BJ (cell line): ENCODE measurements around the gene ICE2. TPM values are rescaled to one million over a fixed set of nuclear protein-coding genes. Genes with fewer than 3 reads are reported as not detected.

ENCODE experiments used
- CTCF ChIA-PET: fragments of 350-600 bp; formaldehyde crosslinking; extraction: SDS; loops from one replicate; lab custom pipeline; 2021; ENCODE audit warnings: antibody characterized with exemption, inconsistent platforms; lab: Yijun Ruan, JAX
- POLR2A ChIA-PET: fragments of 300-600 bp; sonication (Branson Sonifier 250); formaldehyde crosslinking; extraction: SDS; loops from one replicate; lab custom pipeline; 2021; ENCODE audit warnings: antibody characterized with exemption; lab: Charles Lee
- DNase-seq: peaks from one replicate; pipeline ENCODE4 v3.0.0-alpha.2; 2011; ENCODE audit warnings: low read depth
- H3K27me3 ChIP-seq: 2 replicates; pipeline ENCODE4 v1.6.0; 2011; ENCODE audit warnings: low read length; ENCODE audit not compliant: control insufficient read depth, insufficient read depth
- H3K36me3 ChIP-seq: 2 replicates; pipeline ENCODE4 v1.5.1; 2011; ENCODE audit warnings: low read length; ENCODE audit not compliant: control insufficient read depth, insufficient read depth
- H3K4me3 ChIP-seq: 2 replicates; pipeline ENCODE4 v1.5.1; 2011; ENCODE audit warnings: low read depth, mild to moderate bottlenecking, control low read depth, low read length
- CTCF ChIP-seq: IDR thresholded peaks from 2 replicates; pipeline ENCODE4 v1.5.1; 2011; ENCODE audit warnings: low read depth, mild to moderate bottlenecking, control low read depth, inconsistent platforms, low read length, moderate library complexity; ENCODE audit not compliant: insufficient read depth
- polyA plus RNA-seq: library from polyadenylated mRNA; depleted of rRNA; stranded (reverse); fragments of >200 nt; gene quantifications from 2 replicates; pipeline ENCODE4 v1.2.3, GENCODE V29; 2011

Gene ICE2
- polyA plus RNA-seq, 1 experiment: 19.4 TPM

GRCh38 chr15:60419753-60420152 is 59.2 kb downstream of the ICE2 start:
- no peaks in the 10 kb centered on the region for H3K27me3 ChIP-seq
- ChIA-PET POLR2A (no interaction called here), CTCF (no interaction called here)
- no peak overlapping the region for H3K4me3 ChIP-seq
- H3K36me3 ChIP-seq: no peaks in the 10 kb centered on the region
- no peak for DNase-seq
- TF ChIP-seq CTCF: no peak

DNA sequence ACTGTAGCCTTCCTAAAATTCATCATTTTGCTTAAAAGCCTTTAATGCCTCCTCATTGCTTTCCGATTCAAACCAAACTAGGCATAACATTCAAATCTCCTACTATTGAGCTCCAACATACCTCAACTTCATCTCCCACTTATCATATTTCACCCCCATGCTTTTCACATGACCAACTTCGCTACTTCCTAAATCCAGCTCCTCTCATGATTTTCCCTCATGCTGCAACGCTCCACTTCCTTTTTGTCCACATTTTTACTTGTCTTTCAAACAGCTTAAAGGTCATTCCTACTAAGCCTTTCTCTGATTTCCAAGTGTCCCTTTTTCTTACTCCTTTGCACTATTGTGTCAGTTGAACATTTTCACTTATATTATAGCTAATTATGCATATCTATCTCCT is 60.8 kb downstream of the ICE2 start:
- CTCF ChIA-PET: no interaction called here
- no peak for DNase-seq
- no peaks in the 10 kb centered on the region for H3K36me3 ChIP-seq
- H3K4me3 ChIP-seq: no peak overlapping the region
- TF ChIP-seq CTCF: no peak
- POLR2A ChIA-PET: no interaction called here
- H3K27me3 ChIP-seq: no peaks in the 10 kb centered on the region

- CTCF ChIA-PET: no interaction called here
- POLR2A ChIA-PET: no interaction called here
These were observed 61.8 kb downstream of the ICE2 start for GRCh38 chr15:60417112-60417511.

GRCh38 chr15:60416484-60416883 is 62.5 kb downstream of the ICE2 start:
- H3K36me3 ChIP-seq: no peaks in the 10 kb centered on the region
- no peaks in the 10 kb centered on the region for H3K27me3 ChIP-seq
- POLR2A ChIA-PET: no interaction called here
- no peak for TF ChIP-seq CTCF
- no peak for DNase-seq
- no peak overlapping the region for H3K4me3 ChIP-seq
- CTCF ChIA-PET: no interaction called here

More at GRCh38 chr15:60417112-60417511, 61.8 kb downstream of the ICE2 start:
- Histone ChIP-seq H3K36me3 (no peaks in the 10 kb centered on the region), H3K4me3 (no peak overlapping the region), H3K27me3 (no peaks in the 10 kb centered on the region)
- DNase-seq: no peak
- no peak for TF ChIP-seq CTCF

DNA sequence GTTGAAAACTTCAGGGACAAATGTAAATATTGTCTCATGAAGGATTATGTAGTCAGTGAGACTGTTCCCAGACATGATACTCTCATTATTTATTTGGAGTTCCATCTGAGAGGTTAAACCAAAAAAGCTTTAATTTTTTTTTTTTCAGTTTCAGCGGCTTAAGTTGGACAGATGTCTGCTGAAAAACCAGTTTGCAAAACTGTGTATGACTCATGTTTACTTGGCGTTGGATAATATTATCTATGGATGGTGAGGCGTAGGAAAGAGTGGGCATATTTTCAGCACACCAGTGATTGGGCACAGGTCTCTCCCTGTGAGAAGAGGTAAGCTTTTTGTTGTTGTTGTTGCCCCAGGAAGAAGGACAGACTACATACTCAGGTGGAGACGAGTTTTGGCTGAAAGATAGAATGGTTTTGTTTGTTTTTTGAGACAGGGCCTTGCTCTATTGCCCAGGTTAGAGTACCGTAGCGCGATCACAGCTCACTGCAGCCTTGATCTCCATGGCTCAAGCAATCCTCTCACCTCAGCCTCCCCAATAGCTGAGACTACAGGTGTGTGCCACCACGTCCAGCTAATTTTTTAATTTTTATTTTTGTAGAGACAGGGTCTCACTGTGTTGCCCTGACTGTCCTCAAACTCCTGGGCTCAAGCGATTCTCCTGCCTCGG is 64.8 kb downstream of the ICE2 start:
- ChIA-PET POLR2A (interaction anchor here (0.8 kb wide), 1 partner anchor 16 kb away, joined by 3 read pairs; the partner anchor contains the start of gene ANXA2), CTCF (no interaction called here)
- no peak for TF ChIP-seq CTCF

More for the DNA sequence above, 64.8 kb downstream of the ICE2 start:
- DNase-seq: no peak
- H3K4me3 ChIP-seq: no peak overlapping the region
- H3K27me3 ChIP-seq: no peaks in the 10 kb centered on the region
- H3K36me3 ChIP-seq: no peaks in the 10 kb centered on the region
